ENCODE measurements around the gene KAT6B. TPM values are rescaled to one million over a fixed set of nuclear protein-coding genes. Genes with fewer than 3 reads are reported as not detected.
A peak's percentile ranks its signal among the peaks of the same experiment; 100 is the strongest.

The KAT6B gene
- total and polyA plus RNA-seq, 4 donors: 5.0 to 161 (median 21.0) TPM

DNA sequence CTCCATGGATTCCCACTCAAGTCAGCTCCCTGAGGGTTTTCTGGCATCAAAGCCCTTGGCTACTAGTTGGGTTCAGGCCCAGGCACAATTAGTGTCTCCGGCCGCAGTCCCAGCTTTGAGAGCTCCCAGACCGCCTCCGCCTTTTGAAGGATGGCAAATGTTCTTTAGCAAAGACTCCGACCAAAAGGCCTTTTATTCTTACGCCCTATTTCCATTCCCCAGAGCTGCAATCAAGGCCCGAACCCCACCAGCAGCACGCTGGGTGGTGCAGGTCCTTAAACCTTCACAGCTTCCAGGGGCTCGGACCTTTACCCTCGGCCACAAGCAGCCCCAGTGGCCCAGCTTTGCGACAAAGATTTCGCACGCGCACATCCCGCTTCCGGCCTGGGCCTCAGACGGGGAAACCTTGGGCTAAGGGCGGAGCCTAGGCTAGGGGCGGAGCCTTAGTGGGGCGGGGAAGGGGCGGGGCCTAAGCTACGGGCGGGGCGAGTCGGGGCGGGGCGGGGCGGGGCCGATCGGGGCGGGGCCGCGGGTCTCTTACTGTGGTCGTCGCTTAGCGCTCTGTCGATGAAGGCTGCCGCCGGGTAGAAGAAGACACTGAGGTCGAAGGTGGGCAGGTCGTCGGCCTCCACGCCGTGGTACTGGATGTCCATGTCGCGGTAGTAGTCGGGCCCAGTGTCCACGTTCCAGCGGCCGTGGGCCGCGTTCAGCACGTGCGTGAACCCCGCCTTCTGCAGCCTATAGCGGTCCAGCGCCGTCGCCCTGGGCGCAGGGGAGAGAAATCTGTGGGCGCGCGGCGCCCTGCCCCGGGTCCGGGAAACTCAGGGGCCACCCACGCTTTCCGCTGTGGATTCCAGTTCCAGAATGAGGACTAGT is 217.1 kb downstream of the KAT6B start:
- TF ChIP-seq, protein P1, sequence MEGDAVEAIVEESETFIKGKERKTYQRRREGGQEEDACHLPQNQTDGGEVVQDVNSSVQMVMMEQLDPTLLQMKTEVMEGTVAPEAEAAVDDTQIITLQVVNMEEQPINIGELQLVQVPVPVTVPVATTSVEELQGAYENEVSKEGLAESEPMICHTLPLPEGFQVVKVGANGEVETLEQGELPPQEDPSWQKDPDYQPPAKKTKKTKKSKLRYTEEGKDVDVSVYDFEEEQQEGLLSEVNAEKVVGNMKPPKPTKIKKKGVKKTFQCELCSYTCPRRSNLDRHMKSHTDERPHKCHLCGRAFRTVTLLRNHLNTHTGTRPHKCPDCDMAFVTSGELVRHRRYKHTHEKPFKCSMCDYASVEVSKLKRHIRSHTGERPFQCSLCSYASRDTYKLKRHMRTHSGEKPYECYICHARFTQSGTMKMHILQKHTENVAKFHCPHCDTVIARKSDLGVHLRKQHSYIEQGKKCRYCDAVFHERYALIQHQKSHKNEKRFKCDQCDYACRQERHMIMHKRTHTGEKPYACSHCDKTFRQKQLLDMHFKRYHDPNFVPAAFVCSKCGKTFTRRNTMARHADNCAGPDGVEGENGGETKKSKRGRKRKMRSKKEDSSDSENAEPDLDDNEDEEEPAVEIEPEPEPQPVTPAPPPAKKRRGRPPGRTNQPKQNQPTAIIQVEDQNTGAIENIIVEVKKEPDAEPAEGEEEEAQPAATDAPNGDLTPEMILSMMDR (IDR thresholded peaks at IDR 0.05; ENCODE audit: control extremely low read depth, extremely low read depth): no peak
- Histone ChIP-seq H3K27me3 (ENCODE audit: control insufficient read depth in 3 of 3, insufficient read depth in 3 of 3, low read length in 2 of 3) (no peaks in the 10 kb centered on the region), H3K36me3 (ENCODE audit: control insufficient read depth in 4 of 4, insufficient read depth in 4 of 4, low read length in 4 of 4) (no peaks in the 10 kb centered on the region), H3K9me3 (ENCODE audit: control insufficient read depth in 4 of 4, insufficient read depth in 3 of 4, low read length in 3 of 4) (no peaks in the 10 kb centered on the region), H3K9ac (ENCODE audit: insufficient read depth in 1 of 2, low read length in 2 of 2) (no peak overlapping the region), H3K4me3 (no peak overlapping the region), H3K4me1 (ENCODE audit: control insufficient read depth in 5 of 5, insufficient read depth in 5 of 5, low read length in 5 of 5) (peaks cover 0 to 3% (median 0%) of the 10 kb centered on the region in 5 donors), H3K27ac (ENCODE audit: low read depth in 1 of 2, low read length in 1 of 2) (no peak overlapping the region)
- ATAC-seq (ENCODE audit: insufficient read depth, low FRiP score) (no peak), DNase-seq (no peak)
- WGBS, 2 donors: 43 to 45% methylated on average over 52 to 68 of the region's 68 CpGs

DNA sequence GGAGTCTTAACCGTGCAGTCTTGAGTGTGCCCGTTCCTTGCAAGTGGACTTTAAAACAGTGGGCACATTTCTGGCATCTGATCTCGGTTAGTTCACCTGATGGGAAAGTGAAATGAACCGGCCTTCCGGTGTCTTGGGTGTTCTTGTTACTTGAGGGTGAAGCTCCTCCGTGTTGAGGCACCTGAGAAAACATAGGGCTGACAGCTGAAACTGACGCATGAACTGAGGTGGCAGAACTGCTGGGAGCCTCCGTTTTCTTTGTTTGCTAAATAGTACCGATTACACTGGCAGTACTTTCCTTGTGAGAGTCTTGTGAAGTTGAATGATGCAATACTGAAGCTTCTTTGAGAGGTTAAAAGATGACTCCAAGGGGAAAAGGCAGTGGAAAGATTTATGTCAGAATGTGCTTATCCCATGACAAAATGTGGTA is 222.3 kb downstream of the KAT6B start:
- Histone ChIP-seq H3K27me3 (ENCODE audit: control insufficient read depth in 3 of 3, insufficient read depth in 3 of 3, low read length in 2 of 3) (no peaks in the 10 kb centered on the region), H3K9me3 (ENCODE audit: control insufficient read depth in 4 of 4, insufficient read depth in 3 of 4, low read length in 3 of 4) (no peaks in the 10 kb centered on the region), H3K27ac (ENCODE audit: low read depth in 1 of 2, low read length in 1 of 2) (no peak overlapping the region), H3K36me3 (ENCODE audit: control insufficient read depth in 4 of 4, insufficient read depth in 4 of 4, low read length in 4 of 4) (no peaks in the 10 kb centered on the region), H3K9ac (ENCODE audit: insufficient read depth in 1 of 2, low read length in 2 of 2) (no peak overlapping the region), H3K4me1 (ENCODE audit: control insufficient read depth in 5 of 5, insufficient read depth in 5 of 5, low read length in 5 of 5) (peaks cover 0 to 15% (median 3%) of the 10 kb centered on the region in 5 donors), H3K4me3 (no peak overlapping the region)
- TF ChIP-seq, protein P1 (IDR thresholded peaks at IDR 0.05; ENCODE audit: control extremely low read depth, extremely low read depth): no peak
- DNase-seq: no peak
- peak; percentile 44 for ATAC-seq (ENCODE audit: insufficient read depth, low FRiP score)
- 58 to 78% methylated on average over 9 of the region's 9 CpGs for WGBS, 2 donors

DNA sequence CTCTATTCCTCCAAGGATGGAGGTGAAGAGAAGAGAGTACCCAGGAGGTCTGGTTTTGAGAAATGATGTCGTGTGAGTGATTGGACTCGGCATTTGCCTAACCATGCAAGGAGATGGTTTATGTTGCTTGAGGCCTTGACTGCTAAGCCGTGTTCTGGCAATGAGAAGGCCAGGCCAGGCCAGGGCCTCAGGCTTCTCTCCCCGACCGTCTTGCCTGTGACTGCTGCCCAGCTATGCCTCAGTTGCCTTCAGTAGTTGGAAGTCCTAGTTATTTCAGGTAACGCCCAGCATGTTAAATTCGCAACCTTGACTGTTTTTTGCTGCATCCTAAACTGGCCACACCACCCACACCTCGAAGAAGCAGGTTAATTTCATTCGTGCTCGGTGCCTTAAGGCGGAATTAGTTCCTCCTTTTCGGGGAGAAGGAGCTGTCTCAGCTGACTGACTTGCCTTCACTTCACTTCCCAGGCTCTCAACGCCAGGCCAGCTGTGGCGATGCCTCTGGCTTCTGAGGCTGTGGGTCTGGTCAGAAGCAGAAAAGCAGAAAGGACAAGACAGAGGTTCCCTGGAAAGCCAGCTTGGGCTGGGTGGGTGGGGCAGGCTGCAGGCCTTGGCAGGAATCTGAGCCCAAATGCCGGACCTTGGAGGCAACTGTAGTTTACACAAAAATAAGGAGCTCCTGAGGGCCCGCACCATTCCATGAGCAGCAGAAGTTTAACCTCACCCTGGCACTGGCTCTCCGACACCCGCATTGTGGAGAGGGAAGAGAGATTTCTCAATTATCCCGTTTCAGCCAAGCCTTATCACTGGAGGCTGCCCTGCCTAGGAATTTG is 223.1 kb downstream of the KAT6B start:
- H3K27me3 ChIP-seq (ENCODE audit: control insufficient read depth in 3 of 3, insufficient read depth in 3 of 3, low read length in 2 of 3): no peaks in the 10 kb centered on the region
- 76 to 78% methylated on average over 19 of the region's 19 CpGs for WGBS, 2 donors
- H3K9ac ChIP-seq (ENCODE audit: insufficient read depth in 1 of 2, low read length in 2 of 2): no peak overlapping the region
- no peak overlapping the region for H3K27ac ChIP-seq (ENCODE audit: low read depth in 1 of 2, low read length in 1 of 2)
- DNase-seq: peak in 2 of 3 donors; percentile 52 to 53
- H3K9me3 ChIP-seq (ENCODE audit: control insufficient read depth in 4 of 4, insufficient read depth in 3 of 4, low read length in 3 of 4): no peaks in the 10 kb centered on the region
- no peak for ATAC-seq (ENCODE audit: insufficient read depth, low FRiP score)
- TF ChIP-seq, protein P1 (IDR thresholded peaks at IDR 0.05; ENCODE audit: control extremely low read depth, extremely low read depth): no peak
- no peaks in the 10 kb centered on the region for H3K36me3 ChIP-seq (ENCODE audit: control insufficient read depth in 4 of 4, insufficient read depth in 4 of 4, low read length in 4 of 4)
- H3K4me1 ChIP-seq (ENCODE audit: control insufficient read depth in 5 of 5, insufficient read depth in 5 of 5, low read length in 5 of 5): peaks cover 0 to 15% (median 3%) of the 10 kb centered on the region in 5 donors
- no peak overlapping the region for H3K4me3 ChIP-seq

Measured in lung (tissue), 12 donors.